Measurements from ENCODE around the gene SECISBP2L. TPM values are rescaled to one million over a fixed set of nuclear protein-coding genes. Genes with fewer than 3 reads are reported as not detected.
A peak's percentile ranks its signal among the peaks of the same experiment; 100 is the strongest.

Gene SECISBP2L
- total and polyA plus RNA-seq, 12 donors = 6.2 to 49.8 (median 42.4) TPM

- Histone ChIP-seq H3K4me1 (peaks cover 3 to 64% (median 41%) of the 10 kb centered on the region in 9 donors), H3K27ac (peak overlapping the region in 2 of 10 donors; percentile 38 to 44), H3K27me3 (no peaks in the 10 kb centered on the region), H3K36me3 (peaks cover 0 to 36% (median 10%) of the 10 kb centered on the region in 9 donors), H3K9me3 (no peaks in the 10 kb centered on the region), H3K4me3 (no peak overlapping the region)
- intact Hi-C loops (cut with DNase I) = loop anchor here in 2 of 10 donors (5.0 kb wide), 1 partner anchor 109 kb away; no protein-coding TSS in a partner anchor
- no peak for ATAC-seq
- DNase-seq = no peak
- TF ChIP-seq CTCF (IDR thresholded peaks at IDR 0.05) = no peak
Observed at GRCh38 chr15:49038382-49038781, 7.9 kb downstream of the SECISBP2L start.

- DNase-seq (no peak), ATAC-seq (no peak)
- Histone ChIP-seq H3K27me3 (no peaks in the 10 kb centered on the region), H3K27ac (peak overlapping the region in 2 of 10 donors; percentile 38 to 44), H3K36me3 (peaks cover 0 to 45% (median 10%) of the 10 kb centered on the region in 9 donors), H3K4me1 (peaks cover 3 to 56% (median 38%) of the 10 kb centered on the region in 9 donors), H3K9me3 (no peaks in the 10 kb centered on the region), H3K4me3 (no peak overlapping the region)
- intact Hi-C loops (cut with DNase I) = loop anchor here in 2 of 10 donors (5.0 kb wide), 1 partner anchor 110 kb away; no protein-coding TSS in a partner anchor
- TF ChIP-seq CTCF (IDR thresholded peaks at IDR 0.05) = no peak
Observed at GRCh38 chr15:49037546-49037940, 8.7 kb downstream of the SECISBP2L start.

GRCh38 chr15:49036650-49037545, 9.3 kb downstream of the SECISBP2L start:
- ATAC-seq (no peak), DNase-seq (no peak)
- Histone ChIP-seq H3K27ac (peak overlapping the region in 1 of 10 donors; percentile 38), H3K4me1 (peaks cover 3 to 52% (median 38%) of the 10 kb centered on the region in 9 donors), H3K27me3 (no peaks in the 10 kb centered on the region), H3K4me3 (no peak overlapping the region), H3K36me3 (peaks cover 0 to 51% (median 10%) of the 10 kb centered on the region in 9 donors), H3K9me3 (no peaks in the 10 kb centered on the region)
- no peak for TF ChIP-seq CTCF (IDR thresholded peaks at IDR 0.05)
- intact Hi-C loops (cut with DNase I) = loop anchor here in 2 of 10 donors (5.0 kb wide), 1 partner anchor 110 kb away; no protein-coding TSS in a partner anchor
- 91 to 95% methylated on average over 3 of the region's 3 CpGs for WGBS, 2 donors

GRCh38 chr15:49035825-49036224, 10.4 kb downstream of the SECISBP2L start:
- Histone ChIP-seq H3K27ac (no peak overlapping the region), H3K36me3 (peaks cover 0 to 61% (median 10%) of the 10 kb centered on the region in 9 donors), H3K27me3 (no peaks in the 10 kb centered on the region), H3K4me3 (no peak overlapping the region), H3K9me3 (no peaks in the 10 kb centered on the region), H3K4me1 (peaks cover 3 to 41% (median 35%) of the 10 kb centered on the region in 9 donors)
- TF ChIP-seq CTCF (IDR thresholded peaks at IDR 0.05) = no peak
- intact Hi-C loops (cut with DNase I) = loop anchor here in 2 of 10 donors (5.0 kb wide), 1 partner anchor 111 kb away; no protein-coding TSS in a partner anchor
- ATAC-seq (peak in 1 of 8 donors; percentile 33), DNase-seq (no peak)
- WGBS, 2 donors = 87 to 90% methylated on average over 2 of the region's 2 CpGs
